NCI-H446 treated with DMSO at 0.1 percent for 48 hours (cell line): ENCODE measurements around the gene GNG7.
"Not testable (repeated sequence)": the region's sequence is repeated elsewhere in the genome, so short reads cannot be mapped to it uniquely, and the experiment has no call there.

ENCODE experiments used
- DNase-seq: peaks from one replicate; lab custom pipeline; 2025; lab: John Stamatoyannopoulos, UW

Gene GNG7

GRCh38 chr19:2675892-2676291 lies 26.6 kb downstream of the GNG7 start:
- no peak for DNase-seq

GRCh38 chr19:2670217-2670616 lies 32.3 kb downstream of the GNG7 start:
- DNase-seq, result no peak

- DNase-seq, result no peak
These were observed 34.2 kb downstream of the GNG7 start for GRCh38 chr19:2668175-2668763.

GRCh38 chr19:2667349-2667748 lies 35.1 kb downstream of the GNG7 start:
- DNase-seq, result not testable (repeated sequence)

- DNase-seq, result no peak
These were observed 36.0 kb downstream of the GNG7 start for GRCh38 chr19:2666344-2666994.

GRCh38 chr19:2665103-2665502 lies 37.4 kb downstream of the GNG7 start:
- DNase-seq, result no peak

GRCh38 chr19:2663920-2664571 lies 38.4 kb downstream of the GNG7 start:
- no peak for DNase-seq

GRCh38 chr19:2661615-2662014 lies 40.9 kb downstream of the GNG7 start:
- DNase-seq, result no peak

- no peak for DNase-seq
These were observed 42.5 kb downstream of the GNG7 start for GRCh38 chr19:2659856-2660432.

GRCh38 chr19:2656533-2656932 lies 46.0 kb downstream of the GNG7 start:
- no peak for DNase-seq

GRCh38 chr19:2653710-2654707 lies 48.5 kb downstream of the GNG7 start:
- DNase-seq, result no peak

GRCh38 chr19:2653218-2653617 lies 49.3 kb downstream of the GNG7 start:
- no peak for DNase-seq

- no peak for DNase-seq
These were observed 49.9 kb downstream of the GNG7 start for GRCh38 chr19:2652504-2653099.

GRCh38 chr19:2651002-2651733 lies 51.3 kb downstream of the GNG7 start:
- not testable (repeated sequence) for DNase-seq

GRCh38 chr19:2650515-2650914 lies 52.0 kb downstream of the GNG7 start:
- DNase-seq, result no peak

GRCh38 chr19:2648528-2648937 lies 54.0 kb downstream of the GNG7 start:
- DNase-seq, result peak; percentile 42

GRCh38 chr19:2648099-2648498 lies 54.4 kb downstream of the GNG7 start:
- DNase-seq, result no peak

- no peak for DNase-seq
These were observed 55.5 kb downstream of the GNG7 start for GRCh38 chr19:2646866-2647535.

GRCh38 chr19:2645826-2646225 lies 56.7 kb downstream of the GNG7 start:
- DNase-seq, result no peak

- not testable (repeated sequence) for DNase-seq
These were observed 59.3 kb downstream of the GNG7 start for GRCh38 chr19:2643123-2643737.
